H54 (cell line): ENCODE results near the gene PACS1.

ENCODE experiments used
- DNase-seq: peaks from one replicate; pipeline ENCODE4 v3.0.0; 2011; ENCODE audit warnings: low spot score, mixed read lengths; ENCODE audit not compliant: insufficient read length
- FAIRE-seq: peaks from 3 replicates; lab custom pipeline; 2011; peaks lifted over from hg19 to GRCh38; lab: Jason Lieb, UNC
- POLR2A ChIP-seq: IDR thresholded peaks from 2 replicates; pipeline ENCODE4 v1.6.1; 2011; ENCODE audit warnings: low read depth, mild to moderate bottlenecking, low read length

The PACS1 gene

GRCh38 chr11:66192181-66192863, 122.2 kb downstream of the PACS1 start:
- TF ChIP-seq POLR2A, result no peak
- DNase-seq (no peak), FAIRE-seq (no peak)

- DNase-seq (no peak), FAIRE-seq (no peak)
- TF ChIP-seq POLR2A, result no peak
Observed at GRCh38 chr11:66194391-66194790, 124.3 kb downstream of the PACS1 start.

- DNase-seq (no peak), FAIRE-seq (no peak)
- no peak for TF ChIP-seq POLR2A
Observed at GRCh38 chr11:66195867-66196266, 125.8 kb downstream of the PACS1 start.

GRCh38 chr11:66203847-66204246, 133.8 kb downstream of the PACS1 start:
- FAIRE-seq, result no peak
- DNase-seq, result no peak
- TF ChIP-seq POLR2A, result no peak

GRCh38 chr11:66204412-66204811, 134.3 kb downstream of the PACS1 start:
- FAIRE-seq (no peak), DNase-seq (no peak)
- no peak for TF ChIP-seq POLR2A

- DNase-seq, result no peak
- no peak for FAIRE-seq
- TF ChIP-seq POLR2A, result no peak
Observed at GRCh38 chr11:66207816-66208215, 137.7 kb downstream of the PACS1 start.

- DNase-seq, result no peak
- no peak for FAIRE-seq
- no peak for TF ChIP-seq POLR2A
Observed at GRCh38 chr11:66211100-66211499, 141.0 kb downstream of the PACS1 start.

GRCh38 chr11:66216911-66217310, 146.8 kb downstream of the PACS1 start:
- TF ChIP-seq POLR2A, result no peak

GRCh38 chr11:66218036-66218435, 148.0 kb downstream of the PACS1 start:
- no peak for FAIRE-seq
- DNase-seq, result no peak
- TF ChIP-seq POLR2A, result no peak

More at GRCh38 chr11:66216911-66217310, 146.8 kb downstream of the PACS1 start:
- FAIRE-seq (no peak), DNase-seq (no peak)

- FAIRE-seq, result no peak
- no peak for TF ChIP-seq POLR2A
- DNase-seq, result no peak
Observed at GRCh38 chr11:66218846-66219620, 149.0 kb downstream of the PACS1 start.

GRCh38 chr11:66219846-66220565, 149.9 kb downstream of the PACS1 start:
- DNase-seq (no peak), FAIRE-seq (no peak)
- TF ChIP-seq POLR2A, result no peak

- no peak for FAIRE-seq
- no peak for DNase-seq
- TF ChIP-seq POLR2A, result no peak
Observed at GRCh38 chr11:66220566-66220935, 150.5 kb downstream of the PACS1 start.

- FAIRE-seq (no peak), DNase-seq (no peak)
- no peak for TF ChIP-seq POLR2A
Observed at GRCh38 chr11:66221012-66221411, 150.9 kb downstream of the PACS1 start.

- no peak for TF ChIP-seq POLR2A
- no peak for DNase-seq
- FAIRE-seq, result no peak
Observed at GRCh38 chr11:66221726-66222236, 151.7 kb downstream of the PACS1 start.
